DMS153 (cell line): ENCODE measurements around the gene ABCA13.
"Not testable (repeated sequence)": the region's sequence is repeated elsewhere in the genome, so short reads cannot be mapped to it uniquely, and the experiment has no call there.

ENCODE experiments used
- DNase-seq: peaks from one replicate; lab custom pipeline; 2025; lab: John Stamatoyannopoulos, UW

ABCA13 gene

DNA sequence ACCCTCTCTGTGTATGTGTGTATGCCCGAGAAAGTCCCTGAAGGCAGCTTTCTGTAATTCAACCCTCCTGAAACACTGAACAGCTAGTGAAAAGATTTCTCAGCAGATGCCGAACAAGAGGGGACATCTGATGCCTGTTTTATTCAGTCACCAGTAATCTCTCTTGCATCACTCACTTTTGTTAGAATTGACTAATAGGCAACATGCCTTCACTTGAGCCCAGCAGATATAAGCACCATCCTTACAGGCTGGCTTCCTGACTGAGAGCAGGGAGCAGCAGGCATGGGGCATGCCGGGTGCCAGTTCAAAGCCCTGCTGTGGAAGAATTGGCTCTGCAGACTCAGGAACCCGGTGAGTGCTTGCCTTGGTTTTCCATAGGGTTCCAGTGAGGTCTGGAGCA lies at the start of gene ABCA13:
ABCA13 (plus strand) TSS at position 257 of the 400 bp plus-strand sequence; CDS start at position 283, 26 bp downstream.
- DNase-seq: no peak

DNA sequence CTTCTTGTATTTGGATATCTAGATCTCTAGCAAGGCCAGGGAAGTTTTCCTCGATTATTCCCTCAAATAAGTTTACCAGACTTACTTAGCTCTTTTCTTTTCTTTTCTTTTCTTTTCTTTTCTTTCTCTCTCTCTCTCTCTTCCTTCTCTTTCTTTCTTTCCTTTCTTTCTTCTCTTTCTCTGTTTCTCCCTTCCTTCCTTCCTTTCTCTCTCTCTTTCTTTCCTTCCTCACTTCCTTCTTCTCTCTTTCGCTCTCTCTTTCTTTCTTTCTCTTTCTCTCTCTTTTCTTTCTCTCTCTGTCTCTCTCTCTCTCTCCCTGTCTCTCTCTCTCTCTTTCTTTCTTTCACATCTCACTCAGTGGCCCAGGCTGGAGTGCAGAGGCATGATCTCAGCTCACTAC lies 45.2 kb upstream of the ABCA13 start:
- no peak for DNase-seq

DNA sequence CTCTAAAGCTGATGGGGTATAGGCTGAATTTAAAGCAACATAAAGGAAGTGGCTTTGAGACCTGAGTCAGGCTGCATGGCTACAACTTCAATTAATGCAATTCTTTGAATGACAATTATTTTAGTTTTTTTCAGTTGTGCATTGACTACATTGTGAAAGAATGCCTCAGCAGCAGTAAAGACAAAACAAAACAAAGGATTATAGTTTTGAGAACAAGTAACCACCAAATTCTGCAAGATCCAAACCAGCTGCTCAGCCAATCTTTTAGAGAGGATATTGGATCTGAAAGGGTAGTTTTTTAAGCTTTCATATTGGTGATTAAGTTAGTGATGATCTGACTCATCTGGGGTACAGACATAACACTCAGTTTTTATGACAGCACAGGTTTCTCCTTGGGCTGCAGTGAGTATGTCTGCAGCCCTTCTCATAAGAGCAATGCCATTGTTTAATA lies 40.6 kb upstream of the ABCA13 start:
- DNase-seq: no peak

- no peak for DNase-seq
These were observed 38.5 kb upstream of the ABCA13 start for GRCh38 chr7:48132792-48133191.

DNA sequence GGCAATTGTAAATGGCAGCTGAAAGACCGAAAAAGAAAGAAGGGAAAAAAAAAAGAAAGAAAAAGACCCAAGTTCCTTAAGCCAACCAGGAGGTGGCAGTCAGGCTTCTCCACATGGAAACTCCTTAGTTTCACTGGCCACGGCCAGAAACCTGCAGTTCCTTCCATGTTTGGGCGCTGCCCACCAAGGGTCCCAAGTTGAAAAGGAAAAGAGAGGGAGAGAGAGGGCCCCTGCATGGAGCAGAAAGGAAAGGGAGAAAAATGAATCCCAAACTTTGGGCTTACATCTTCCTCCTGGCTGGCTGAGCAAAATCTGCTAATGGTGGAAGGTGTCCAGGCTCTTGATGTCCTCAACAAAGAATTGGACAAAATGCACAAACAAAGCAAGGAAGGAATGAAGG lies 31.8 kb upstream of the ABCA13 start:
- DNase-seq: no peak

GRCh38 chr7:48140001-48140681 lies 31.1 kb upstream of the ABCA13 start:
- DNase-seq: peak; percentile 37

DNA sequence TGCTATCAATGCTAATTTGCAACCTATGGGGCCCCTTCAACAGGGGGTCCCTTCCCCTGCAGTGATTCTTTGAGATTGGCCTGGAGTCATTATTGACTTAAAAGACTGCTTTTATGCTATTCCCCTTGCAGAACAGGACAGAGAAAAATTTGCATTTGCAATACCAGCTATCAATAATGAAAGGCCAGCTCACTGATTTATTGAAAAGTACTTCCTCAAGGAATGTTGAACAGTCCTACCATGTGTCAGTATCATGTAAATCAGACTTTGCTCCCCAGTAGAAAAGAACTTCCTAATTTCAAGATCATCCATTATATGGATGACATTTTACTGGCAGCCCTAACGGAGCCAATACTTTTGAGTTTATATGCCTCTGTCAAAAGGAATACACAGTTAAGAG lies 29.7 kb upstream of the ABCA13 start:
- no peak for DNase-seq

GRCh38 chr7:48144291-48144768 lies 26.9 kb upstream of the ABCA13 start:
- DNase-seq: no peak

- DNase-seq: no peak
These were observed 24.1 kb upstream of the ABCA13 start for GRCh38 chr7:48147078-48147591.

- not testable (repeated sequence) for DNase-seq
These were observed 23.6 kb upstream of the ABCA13 start for GRCh38 chr7:48147690-48148089.

- DNase-seq: no peak
These were observed 22.9 kb upstream of the ABCA13 start for GRCh38 chr7:48148311-48148710.

GRCh38 chr7:48149058-48149457 lies 22.2 kb upstream of the ABCA13 start:
- no peak for DNase-seq

DNA sequence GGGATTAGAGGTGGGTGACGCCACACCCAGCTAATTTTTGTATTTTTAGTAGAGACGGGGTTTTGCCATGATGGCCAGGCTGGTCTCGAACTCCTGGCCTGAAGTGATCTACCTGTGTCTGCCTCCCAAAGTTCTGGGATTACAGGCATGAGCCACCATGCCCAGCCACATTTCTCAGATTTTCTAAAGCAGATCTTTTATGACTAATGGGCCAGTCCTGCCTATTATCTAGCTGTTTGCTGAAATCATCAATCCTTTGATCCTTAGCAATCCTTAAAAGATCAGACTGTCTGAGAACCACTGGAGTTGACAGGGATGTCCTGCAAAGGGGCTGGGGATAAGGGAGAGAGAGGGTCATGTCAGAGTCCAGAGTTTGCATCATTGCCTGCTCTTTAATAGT lies 21.2 kb upstream of the ABCA13 start:
- DNase-seq: no peak

GRCh38 chr7:48154792-48155413 lies 16.4 kb upstream of the ABCA13 start:
- DNase-seq: no peak

- DNase-seq: no peak
These were observed 12.9 kb upstream of the ABCA13 start for GRCh38 chr7:48158404-48158803.

DNA sequence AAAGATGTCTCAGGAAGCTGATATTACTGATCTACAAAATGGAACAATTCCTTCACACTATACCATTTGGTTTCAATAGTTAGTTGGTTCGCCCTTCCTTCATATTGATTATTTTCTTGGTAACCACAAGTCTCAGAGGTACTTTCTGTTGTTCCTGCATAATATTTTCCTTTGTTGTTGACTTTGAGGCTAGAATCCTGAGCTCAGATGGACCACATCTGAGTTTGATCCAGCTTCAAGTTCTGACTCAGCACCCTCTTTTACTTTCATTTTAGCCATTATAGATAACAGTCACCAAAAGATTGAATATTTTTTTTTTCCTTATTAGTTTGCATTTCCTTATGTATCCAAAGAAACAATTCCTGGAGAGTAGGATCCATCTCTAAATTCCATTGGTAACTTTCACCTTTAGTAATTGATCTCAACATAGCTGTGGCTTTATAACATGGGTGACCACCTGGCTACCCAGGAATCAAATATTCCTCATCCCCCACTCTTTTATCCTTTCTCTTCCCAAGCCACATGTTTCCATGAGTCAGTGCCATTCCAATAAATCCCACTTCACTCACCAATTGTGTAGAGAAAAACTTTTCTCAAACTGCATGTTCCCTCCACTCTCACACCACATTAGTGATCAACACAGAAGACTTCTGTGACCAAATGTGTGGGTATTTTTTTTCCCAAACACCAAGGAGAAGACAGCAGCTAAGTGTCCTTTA lies 9.7 kb upstream of the ABCA13 start:
- DNase-seq: no peak

DNA sequence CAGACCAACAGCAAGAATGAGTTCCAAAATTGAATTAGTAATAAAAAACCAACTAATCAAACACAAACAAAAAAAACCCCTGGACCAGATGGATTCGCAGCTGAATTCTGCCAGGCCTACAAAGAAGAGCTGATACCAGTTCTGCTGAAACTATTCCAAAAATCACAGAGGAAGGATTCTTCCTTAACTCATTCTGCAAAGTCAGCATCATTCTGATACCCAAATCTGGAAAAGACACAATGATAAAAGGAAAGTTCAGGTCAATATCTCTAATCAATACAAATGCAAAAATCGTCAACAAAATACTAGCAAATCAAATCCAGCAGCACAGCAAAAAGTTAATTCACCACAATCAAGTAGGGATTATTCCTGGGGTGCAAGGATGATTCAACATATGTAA lies 6.1 kb upstream of the ABCA13 start:
- DNase-seq: no peak

DNA sequence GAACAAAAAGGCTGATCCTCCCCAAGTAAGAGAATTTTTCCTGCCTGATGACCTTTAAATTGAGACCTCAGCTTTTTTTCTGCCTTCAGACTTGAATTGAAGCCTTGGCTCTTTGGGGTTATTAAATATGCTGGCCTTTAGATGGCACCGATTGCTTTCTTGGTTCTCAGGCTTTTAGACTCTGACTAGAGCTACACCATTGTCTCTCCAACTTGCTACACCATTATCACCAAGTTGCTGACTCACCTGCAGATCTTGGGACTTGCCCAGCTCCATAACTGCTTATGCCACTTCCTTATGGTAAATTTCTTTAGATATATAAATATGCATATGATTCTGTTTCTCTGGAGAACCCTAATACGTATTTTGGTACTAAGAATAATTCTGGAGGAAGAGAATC lies 3.1 kb upstream of the ABCA13 start:
- no peak for DNase-seq

- no peak for DNase-seq
These were observed 752 bp upstream of the ABCA13 start for GRCh38 chr7:48170506-48170905.

- DNase-seq: no peak
These were observed 2.1 kb downstream of the ABCA13 start for GRCh38 chr7:48173313-48173712.

- DNase-seq: no peak
These were observed 2.6 kb downstream of the ABCA13 start for GRCh38 chr7:48173756-48174382.

DNA sequence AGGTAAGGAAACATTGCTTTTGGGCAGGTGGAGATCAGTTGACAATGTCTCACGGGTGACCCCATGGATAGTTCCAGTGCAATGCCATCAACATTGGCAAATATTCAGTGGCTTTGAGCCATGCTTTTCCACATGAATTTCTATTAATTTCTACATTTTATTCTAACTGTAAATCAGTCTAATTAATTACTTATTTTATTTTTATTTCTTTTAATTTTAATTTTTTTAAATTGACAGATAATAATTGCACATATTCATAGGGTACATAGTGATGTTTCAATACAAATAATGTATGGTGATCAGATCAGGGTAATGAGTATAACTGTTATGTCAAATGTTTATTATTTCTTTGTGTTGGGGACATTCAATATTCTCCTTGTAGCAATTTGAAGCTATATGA lies 3.8 kb downstream of the ABCA13 start:
- no peak for DNase-seq
